Epithelial cell of proximal tubule (primary cell): ENCODE results near the gene ASTN2. TPM values are rescaled to one million over a fixed set of nuclear protein-coding genes. Genes with fewer than 3 reads are reported as not detected.

ENCODE experiments used
- DNase-seq: peaks from one replicate; pipeline ENCODE4 v3.0.0-alpha.2; 2011; ENCODE audit warnings: low read depth
- H3K4me3 ChIP-seq: 2 replicates; pipeline ENCODE4 v1.5.1; 2011; ENCODE audit warnings: low read depth, mild to moderate bottlenecking, low read length
- CTCF ChIP-seq: conservative IDR thresholded peaks from 2 replicates; pipeline ENCODE4 v1.5.1; 2012; ENCODE audit warnings: low read depth, mild to moderate bottlenecking, low read length
- total RNA-seq: library from RNA; depleted of rRNA; stranded (reverse); fragments of >200 nt; gene quantifications from 2 replicates; pipeline ENCODE4 v1.2.3, GENCODE V29; 2015

Gene ASTN2
- total RNA-seq, 1 donor from 2014 or later, result 4.4 TPM

- TF ChIP-seq CTCF, result no peak
- H3K4me3 ChIP-seq, result no peak overlapping the region
- DNase-seq, result no peak
These were observed 637.7 kb downstream of the ASTN2 start for GRCh38 chr9:116777116-116777515.

DNA sequence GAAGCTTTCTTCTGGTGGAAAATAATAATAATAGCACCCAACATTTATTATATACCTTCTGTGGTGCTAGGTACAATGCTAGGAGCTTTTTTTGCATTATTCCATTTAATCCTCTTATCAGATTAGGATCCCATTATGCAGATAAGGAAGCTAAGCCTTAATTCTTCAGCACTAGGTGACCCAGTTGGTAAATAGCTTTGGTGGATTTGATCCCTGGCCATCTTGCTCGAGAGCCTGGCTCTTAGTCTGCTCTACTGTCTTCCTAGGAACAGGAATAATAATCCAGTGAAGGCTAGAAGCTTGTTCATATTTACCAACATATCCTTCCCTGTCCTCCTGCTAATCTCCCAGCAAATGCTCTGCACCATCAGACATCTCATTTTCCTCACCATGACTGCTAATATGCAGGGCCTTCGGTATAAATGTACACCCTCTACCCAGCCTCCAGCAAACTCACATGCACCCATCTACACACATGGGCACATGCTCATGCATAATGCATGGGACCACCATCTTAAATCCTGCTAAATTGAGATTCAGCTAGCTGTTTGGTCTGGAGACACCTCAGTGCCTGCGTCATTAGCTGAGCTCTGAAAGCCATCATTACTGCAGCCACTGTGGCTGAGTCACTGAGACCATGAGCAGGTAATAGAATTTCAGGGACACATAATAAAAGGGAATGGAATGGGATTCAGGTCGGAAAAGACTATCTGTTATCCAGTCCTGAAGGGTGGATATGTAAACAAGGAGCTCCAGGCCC is 640.3 kb downstream of the ASTN2 start:
- H3K4me3 ChIP-seq, result no peak overlapping the region
- TF ChIP-seq CTCF, result no peak
- no peak for DNase-seq

GRCh38 chr9:116767219-116767618 is 647.6 kb downstream of the ASTN2 start:
- no peak for TF ChIP-seq CTCF
- no peak overlapping the region for H3K4me3 ChIP-seq
- no peak for DNase-seq

GRCh38 chr9:116765011-116765410 is 649.8 kb downstream of the ASTN2 start:
- no peak for DNase-seq
- TF ChIP-seq CTCF, result no peak
- no peak overlapping the region for H3K4me3 ChIP-seq

GRCh38 chr9:116763770-116764169 is 651.1 kb downstream of the ASTN2 start:
- H3K4me3 ChIP-seq, result no peak overlapping the region

DNA sequence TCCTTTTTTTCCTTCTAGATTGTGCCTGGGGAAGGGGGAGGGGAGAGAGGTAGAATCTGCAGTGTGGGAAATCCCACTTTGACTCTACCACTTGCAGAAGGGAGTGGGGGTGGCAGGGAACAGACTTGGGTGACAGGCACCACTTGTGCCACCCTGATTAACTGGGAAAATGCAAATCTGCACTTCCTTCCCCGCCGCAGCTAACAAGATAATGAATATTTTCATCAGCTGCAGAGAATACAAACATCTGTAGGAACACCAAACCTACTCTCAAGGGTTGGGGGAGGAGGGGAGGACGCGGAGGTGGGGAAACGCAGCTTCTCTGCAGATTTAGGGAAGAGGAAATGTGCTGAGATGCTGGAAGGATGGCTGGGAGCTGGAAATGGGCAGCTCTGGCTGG is 654.2 kb downstream of the ASTN2 start:
- TF ChIP-seq CTCF, result no peak
- H3K4me3 ChIP-seq, result no peak overlapping the region
- DNase-seq, result no peak

More at GRCh38 chr9:116763770-116764169, 651.1 kb downstream of the ASTN2 start:
- no peak for TF ChIP-seq CTCF
- no peak for DNase-seq

GRCh38 chr9:116757030-116757429 is 657.8 kb downstream of the ASTN2 start:
- no peak overlapping the region for H3K4me3 ChIP-seq
- TF ChIP-seq CTCF, result no peak
- DNase-seq, result no peak
